AG04450 (cell line): ENCODE measurements around the gene POC1A. TPM values are rescaled to one million over a fixed set of nuclear protein-coding genes. Genes with fewer than 3 reads are reported as not detected.

Experiments
- CTCF ChIA-PET: fragments of 300-600, 350-600 bp; formaldehyde crosslinking; extraction: SDS; loops from one replicate; lab custom pipeline; 2022; ENCODE audit warnings: antibody characterized with exemption, inconsistent platforms; lab: Charles Lee
- POLR2A ChIA-PET: fragments of 350-600 bp; formaldehyde crosslinking; extraction: SDS; loops from one replicate; lab custom pipeline; 2021; ENCODE audit warnings: antibody characterized with exemption, inconsistent platforms; lab: Yijun Ruan, JAX
- DNase-seq: peaks from one replicate; pipeline ENCODE4 v3.0.0-alpha.2; 2011; ENCODE audit warnings: low read depth, low spot score
- H3K27ac ChIP-seq: one replicate; pipeline ENCODE4 v1.5.1; 2012; ENCODE audit warnings: low read depth, low read length, control low read depth
- H3K27me3 ChIP-seq: one replicate; pipeline ENCODE4 v1.6.0; 2012; ENCODE audit warnings: low read length; ENCODE audit not compliant: control insufficient read depth, insufficient read depth
- H3K4me3 ChIP-seq: 2 replicates; pipeline ENCODE4 v1.5.1; 2011; ENCODE audit warnings: mild to moderate bottlenecking, low read depth, low read length, control low read depth
- H3K9me3 ChIP-seq: 2 replicates; pipeline ENCODE4 v1.5.1; 2012; ENCODE audit warnings: low read length; ENCODE audit not compliant: control insufficient read depth, insufficient read depth
- polyA plus RNA-seq: library from polyadenylated mRNA; depleted of rRNA; stranded (reverse); fragments of >200 nt; gene quantifications from 2 replicates; pipeline ENCODE4 v1.2.3, GENCODE V29; 2011
- TF ChIP-seq, protein P1 (sequence below): IDR thresholded peaks from 2 replicates; pipeline ENCODE4 v1.5.1; 2011; ENCODE audit warnings: low read depth, low read length, control low read depth, inconsistent platforms

The POC1A gene
- polyA plus RNA-seq, 1 experiment: 4.1 TPM

DNA sequence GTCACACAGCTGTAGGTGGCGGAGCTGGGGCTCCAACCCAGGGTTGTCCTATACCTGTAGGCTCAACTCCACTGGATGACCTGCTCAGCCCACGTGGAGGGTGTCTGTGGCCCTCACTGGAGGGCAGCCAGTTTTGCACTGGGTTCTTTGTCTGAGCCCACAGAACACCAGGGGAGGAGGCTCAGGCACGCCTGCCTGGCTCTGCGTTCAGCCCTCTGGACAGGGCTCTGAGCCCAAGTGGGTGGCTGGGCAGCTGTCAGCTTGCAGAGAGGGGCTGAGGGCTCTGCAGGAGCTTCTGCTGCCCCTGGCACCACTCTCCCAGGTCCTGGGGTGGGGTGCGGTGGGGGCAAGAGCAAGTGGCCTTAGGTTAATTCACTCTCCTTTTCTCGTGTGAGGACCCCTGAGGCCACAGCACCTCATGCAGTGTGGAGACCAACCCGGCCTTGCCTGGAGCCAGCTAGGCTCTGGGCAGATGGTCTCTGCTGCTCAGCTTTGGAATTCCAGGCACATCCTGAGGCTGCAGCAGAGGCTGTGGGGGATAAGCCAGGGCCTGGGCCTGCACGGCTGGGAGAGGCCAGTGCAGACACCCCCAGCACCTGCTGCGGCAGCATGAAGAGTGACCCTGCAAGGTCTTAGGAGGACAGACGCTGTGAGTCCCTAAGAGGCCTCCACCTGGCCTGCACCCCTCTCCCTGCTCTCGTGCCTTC, 121.4 kb downstream of the POC1A start:
- TF ChIP-seq, protein P1, sequence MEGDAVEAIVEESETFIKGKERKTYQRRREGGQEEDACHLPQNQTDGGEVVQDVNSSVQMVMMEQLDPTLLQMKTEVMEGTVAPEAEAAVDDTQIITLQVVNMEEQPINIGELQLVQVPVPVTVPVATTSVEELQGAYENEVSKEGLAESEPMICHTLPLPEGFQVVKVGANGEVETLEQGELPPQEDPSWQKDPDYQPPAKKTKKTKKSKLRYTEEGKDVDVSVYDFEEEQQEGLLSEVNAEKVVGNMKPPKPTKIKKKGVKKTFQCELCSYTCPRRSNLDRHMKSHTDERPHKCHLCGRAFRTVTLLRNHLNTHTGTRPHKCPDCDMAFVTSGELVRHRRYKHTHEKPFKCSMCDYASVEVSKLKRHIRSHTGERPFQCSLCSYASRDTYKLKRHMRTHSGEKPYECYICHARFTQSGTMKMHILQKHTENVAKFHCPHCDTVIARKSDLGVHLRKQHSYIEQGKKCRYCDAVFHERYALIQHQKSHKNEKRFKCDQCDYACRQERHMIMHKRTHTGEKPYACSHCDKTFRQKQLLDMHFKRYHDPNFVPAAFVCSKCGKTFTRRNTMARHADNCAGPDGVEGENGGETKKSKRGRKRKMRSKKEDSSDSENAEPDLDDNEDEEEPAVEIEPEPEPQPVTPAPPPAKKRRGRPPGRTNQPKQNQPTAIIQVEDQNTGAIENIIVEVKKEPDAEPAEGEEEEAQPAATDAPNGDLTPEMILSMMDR: no peak
- Histone ChIP-seq H3K4me3 (no peak overlapping the region), H3K9me3 (peaks cover 8% of the 10 kb centered on the region; the same call in 1 of the 2 replicates), H3K27me3 (no peaks in the 10 kb centered on the region), H3K27ac (no peak overlapping the region)
- DNase-seq: no peak
- POLR2A ChIA-PET: no interaction called here
- CTCF ChIA-PET: interaction anchor here (1.0 kb wide), 1 partner anchor 19 kb away, joined by 3 read pairs; no protein-coding TSS in a partner anchor

DNA sequence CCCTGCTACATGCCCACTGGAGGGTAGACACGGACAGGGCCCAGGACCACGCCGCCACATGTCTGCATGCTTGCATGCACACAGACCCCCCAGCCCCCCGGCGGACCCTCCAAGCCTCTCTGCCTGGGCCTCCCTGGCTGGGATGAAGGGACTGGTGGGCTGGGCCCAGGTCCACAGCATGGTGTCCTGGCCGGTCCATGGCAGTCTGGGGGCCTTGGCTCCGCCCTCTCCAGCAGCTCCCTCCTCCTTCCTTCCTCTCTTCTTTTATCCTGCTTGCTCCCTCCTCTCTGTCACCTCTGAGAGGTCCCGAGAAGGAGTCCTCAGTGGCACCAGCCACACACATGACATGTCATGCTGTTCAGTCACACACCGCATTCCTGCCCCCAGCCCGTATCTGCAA, 122.3 kb downstream of the POC1A start:
- DNase-seq: no peak
- H3K4me3 ChIP-seq: no peak overlapping the region
- ChIA-PET CTCF (no interaction called here), POLR2A (no interaction called here)
- H3K27ac ChIP-seq: no peak overlapping the region
- TF ChIP-seq, protein P1: no peak
- no peaks in the 10 kb centered on the region for H3K27me3 ChIP-seq
- H3K9me3 ChIP-seq: peaks cover 8% of the 10 kb centered on the region; the same call in 1 of the 2 replicates

DNA sequence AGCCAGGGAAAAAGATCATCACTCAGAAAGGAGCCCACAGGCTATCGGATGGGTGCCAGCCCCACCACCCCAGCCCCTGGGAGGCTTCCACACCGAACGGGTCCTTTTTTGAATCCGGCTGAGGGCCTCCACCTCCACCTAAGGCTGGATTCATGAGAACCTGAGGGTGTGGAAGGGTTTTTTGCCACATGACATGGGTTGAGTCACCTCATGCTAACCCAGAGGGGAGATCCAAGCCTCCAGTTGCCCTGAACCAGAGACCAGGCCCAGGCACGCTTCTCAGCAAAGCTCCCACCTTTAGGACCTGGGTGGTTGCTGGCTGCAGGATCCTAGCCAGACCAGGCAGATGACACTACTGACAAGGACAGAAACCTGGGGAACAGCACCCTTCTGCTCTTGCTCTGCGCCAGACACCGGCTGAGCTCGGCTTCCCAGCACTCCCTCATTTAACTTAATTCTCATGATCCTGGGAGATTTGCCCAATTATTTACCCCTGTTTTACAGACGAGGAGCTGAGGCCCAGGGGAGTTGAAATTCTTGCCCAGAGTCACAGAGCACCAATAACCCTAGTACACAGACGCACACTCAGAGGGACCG, 123.4 kb downstream of the POC1A start:
- H3K27ac ChIP-seq: no peak overlapping the region
- TF ChIP-seq, protein P1: no peak
- H3K27me3 ChIP-seq: no peaks in the 10 kb centered on the region
- CTCF ChIA-PET: no interaction called here
- DNase-seq: no peak
- peaks cover 8% of the 10 kb centered on the region; the same call in 1 of the 2 replicates for H3K9me3 ChIP-seq
- H3K4me3 ChIP-seq: no peak overlapping the region
- POLR2A ChIA-PET: interaction anchor here (0.5 kb wide), 1 partner anchor 64 kb away, joined by 3 read pairs; no protein-coding TSS in a partner anchor

DNA sequence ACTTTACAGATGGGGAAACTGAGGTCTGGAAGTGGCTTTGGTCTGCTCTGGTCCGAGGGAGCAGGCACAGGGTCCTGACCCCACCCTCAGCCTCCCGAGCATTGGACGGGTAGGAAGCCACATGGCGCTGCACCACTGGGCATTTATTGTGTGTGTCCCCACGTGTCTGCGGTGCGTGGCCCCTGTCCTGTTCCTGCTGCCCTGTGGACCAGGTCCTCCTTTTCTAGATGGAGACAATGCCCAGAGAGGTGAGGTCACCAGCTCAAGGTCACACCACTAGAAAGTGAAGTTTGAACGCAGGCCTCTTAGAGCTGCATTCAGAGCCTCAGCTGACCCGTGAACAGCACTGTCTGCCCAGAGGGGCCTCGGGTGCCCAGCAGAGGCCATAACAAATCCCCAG, 124.7 kb downstream of the POC1A start:
- TF ChIP-seq, protein P1: no peak
- Histone ChIP-seq H3K4me3 (no peak overlapping the region), H3K9me3 (peaks cover 8% of the 10 kb centered on the region; the same call in 1 of the 2 replicates), H3K27me3 (no peaks in the 10 kb centered on the region), H3K27ac (no peak overlapping the region)
- ChIA-PET CTCF (no interaction called here), POLR2A (no interaction called here)
- DNase-seq: no peak

DNA sequence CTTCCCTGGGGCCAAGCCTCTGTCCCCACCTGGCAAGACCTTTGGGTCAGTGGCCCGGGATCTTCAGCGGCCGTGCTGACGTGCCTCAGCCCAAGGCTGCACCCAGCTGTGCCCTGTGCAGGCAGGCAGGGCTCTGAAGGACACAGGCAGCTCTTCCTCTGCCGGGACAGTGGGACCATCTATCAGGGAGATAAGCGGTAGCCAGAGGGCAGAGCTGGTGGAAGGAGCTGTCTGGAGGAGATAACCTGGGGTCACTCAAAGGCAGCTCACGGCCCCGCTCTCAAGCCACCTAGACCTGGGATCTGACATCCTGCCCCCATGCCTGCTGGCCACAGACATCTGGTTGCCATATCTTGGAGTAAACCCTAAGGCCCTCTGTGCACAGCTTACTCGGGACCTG, 125.2 kb downstream of the POC1A start:
- H3K27ac ChIP-seq: no peak overlapping the region
- ChIA-PET CTCF (interaction anchor here (0.7 kb wide), 2 partner anchors 24 to 28 kb away, joined by 3 to 4 read pairs; no protein-coding TSS in a partner anchor), POLR2A (no interaction called here)
- H3K4me3 ChIP-seq: no peak overlapping the region
- DNase-seq: no peak
- TF ChIP-seq, protein P1: no peak
- H3K27me3 ChIP-seq: no peaks in the 10 kb centered on the region
- peaks cover 8% of the 10 kb centered on the region; the same call in 1 of the 2 replicates for H3K9me3 ChIP-seq
